GM15510 (cell line): ENCODE results near the gene LRMDA.

Experiments
- POLR2A ChIP-seq: IDR thresholded peaks from 3 replicates; pipeline ENCODE4 v1.6.1; 2011; ENCODE audit warnings: borderline replicate concordance; ENCODE audit not compliant: insufficient read length; ENCODE audit errors: extremely low read depth

Gene LRMDA

GRCh38 chr10:75972491-75973276 lies 541.3 kb downstream of the LRMDA start:
- TF ChIP-seq POLR2A: no peak

- no peak for TF ChIP-seq POLR2A
Measured at GRCh38 chr10:75974080-75974479, 542.7 kb downstream of the LRMDA start.

GRCh38 chr10:75976681-75977080 lies 545.3 kb downstream of the LRMDA start:
- no peak for TF ChIP-seq POLR2A

- no peak for TF ChIP-seq POLR2A
Measured at GRCh38 chr10:75977139-75977538, 545.7 kb downstream of the LRMDA start.

GRCh38 chr10:75978213-75978612 lies 546.8 kb downstream of the LRMDA start:
- TF ChIP-seq POLR2A: no peak

GRCh38 chr10:75980419-75981002 lies 549.1 kb downstream of the LRMDA start:
- no peak for TF ChIP-seq POLR2A

GRCh38 chr10:75982611-75983369 lies 551.4 kb downstream of the LRMDA start:
- no peak for TF ChIP-seq POLR2A

GRCh38 chr10:75984067-75984466 lies 552.6 kb downstream of the LRMDA start:
- TF ChIP-seq POLR2A: no peak

GRCh38 chr10:75987616-75988015 lies 556.2 kb downstream of the LRMDA start:
- no peak for TF ChIP-seq POLR2A

GRCh38 chr10:75994357-75995040 lies 563.1 kb downstream of the LRMDA start:
- TF ChIP-seq POLR2A: no peak

GRCh38 chr10:75995041-75995430 lies 563.6 kb downstream of the LRMDA start:
- TF ChIP-seq POLR2A: no peak

GRCh38 chr10:75995720-75996119 lies 564.3 kb downstream of the LRMDA start:
- no peak for TF ChIP-seq POLR2A

GRCh38 chr10:75999001-75999400 lies 567.6 kb downstream of the LRMDA start:
- TF ChIP-seq POLR2A: no peak

- no peak for TF ChIP-seq POLR2A
Measured at GRCh38 chr10:75999515-76000209, 568.2 kb downstream of the LRMDA start.

GRCh38 chr10:76000550-76000949 lies 569.1 kb downstream of the LRMDA start:
- no peak for TF ChIP-seq POLR2A

GRCh38 chr10:76001019-76001418 lies 569.6 kb downstream of the LRMDA start:
- no peak for TF ChIP-seq POLR2A
